Lower leg skin (tissue), 3 donors: ENCODE measurements around the gene BEST2.

Experiments
- POLR2A ChIP-seq, 2 donors: fragments of 450-650 bp; IDR thresholded peaks; one replicate each; pipeline ENCODE4 v1.6.1; 2016 to 2017; ENCODE audit warnings: antibody characterized with exemption in 2 of 2, mild to moderate bottlenecking in 1 of 2, moderate library complexity in 1 of 2
- TF ChIP-seq, protein P1 (sequence below), 3 donors: fragments of 450-650 bp; IDR thresholded peaks; one replicate each; pipeline ENCODE4 v1.5.1; 2016; ENCODE audit warnings: antibody characterized with exemption in 3 of 3, mild to moderate bottlenecking in 3 of 3, moderate library complexity in 2 of 3

DNA sequence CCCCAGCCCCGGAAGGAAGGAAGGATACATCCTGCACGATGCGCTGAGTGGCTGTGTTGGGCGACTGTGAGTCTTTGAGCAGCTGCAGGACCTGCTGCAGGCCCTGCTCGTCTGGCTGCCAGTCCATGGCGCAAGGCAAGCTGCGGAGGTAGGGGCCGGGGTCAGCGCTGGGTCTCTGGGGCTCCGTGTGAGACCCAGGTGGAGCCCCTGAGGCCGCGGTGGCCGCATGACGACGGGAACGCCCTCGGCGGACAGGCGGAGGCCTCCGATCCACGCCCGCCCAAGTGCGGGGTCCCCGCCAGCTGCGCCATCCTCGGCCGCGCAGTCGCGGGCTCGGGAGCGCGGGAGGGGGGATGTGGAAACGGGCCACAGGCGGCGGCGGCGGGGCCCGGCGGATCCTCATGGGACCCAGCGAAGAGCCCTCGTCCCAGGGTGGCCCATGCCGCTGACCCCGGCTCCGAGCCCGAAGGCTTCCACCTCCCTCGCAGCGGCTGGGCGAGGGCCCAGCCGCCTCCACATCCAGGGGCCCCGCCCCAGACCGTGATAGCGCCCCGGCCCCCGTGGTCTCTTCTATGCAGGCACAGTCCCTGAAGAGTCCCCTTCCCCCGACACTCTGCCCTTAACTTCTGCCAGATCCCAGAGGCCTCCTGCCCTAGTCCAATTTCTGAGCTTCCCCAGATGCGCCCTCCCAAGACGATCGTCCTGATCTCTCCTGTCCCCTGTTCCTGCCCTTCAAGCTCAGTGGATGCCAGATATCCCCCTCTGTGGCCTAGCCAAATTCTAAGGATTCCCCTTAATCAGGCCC is 30.5 kb upstream of the BEST2 start:
- TF ChIP-seq POLR2A (IDR thresholded peaks at IDR 0.05) = no peak
- TF ChIP-seq, protein P1, sequence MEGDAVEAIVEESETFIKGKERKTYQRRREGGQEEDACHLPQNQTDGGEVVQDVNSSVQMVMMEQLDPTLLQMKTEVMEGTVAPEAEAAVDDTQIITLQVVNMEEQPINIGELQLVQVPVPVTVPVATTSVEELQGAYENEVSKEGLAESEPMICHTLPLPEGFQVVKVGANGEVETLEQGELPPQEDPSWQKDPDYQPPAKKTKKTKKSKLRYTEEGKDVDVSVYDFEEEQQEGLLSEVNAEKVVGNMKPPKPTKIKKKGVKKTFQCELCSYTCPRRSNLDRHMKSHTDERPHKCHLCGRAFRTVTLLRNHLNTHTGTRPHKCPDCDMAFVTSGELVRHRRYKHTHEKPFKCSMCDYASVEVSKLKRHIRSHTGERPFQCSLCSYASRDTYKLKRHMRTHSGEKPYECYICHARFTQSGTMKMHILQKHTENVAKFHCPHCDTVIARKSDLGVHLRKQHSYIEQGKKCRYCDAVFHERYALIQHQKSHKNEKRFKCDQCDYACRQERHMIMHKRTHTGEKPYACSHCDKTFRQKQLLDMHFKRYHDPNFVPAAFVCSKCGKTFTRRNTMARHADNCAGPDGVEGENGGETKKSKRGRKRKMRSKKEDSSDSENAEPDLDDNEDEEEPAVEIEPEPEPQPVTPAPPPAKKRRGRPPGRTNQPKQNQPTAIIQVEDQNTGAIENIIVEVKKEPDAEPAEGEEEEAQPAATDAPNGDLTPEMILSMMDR (IDR thresholded peaks at IDR 0.05) = no peak
